ENCODE data around the gene PNMA6E.

GRCh38 chrX:153387345-153387744, 13.8 kb downstream of the PNMA6E start:
- TF ChIP-seq POLR2AphosphoS5 (IDR thresholded peaks at IDR 0.05; ENCODE audit: borderline replicate concordance, low read depth, low read length), result no peak
- TF ChIP-seq EZH2 (IDR thresholded peaks at IDR 0.05), result no peak
- TF ChIP-seq FOXP2 (optimal IDR thresholded peaks at IDR 0.05; ENCODE audit: control extremely low read depth, extremely low read length, insufficient read depth), result no peak

Data from SK-N-MC (cell line).